ENCODE measurements around the gene LDHD.
"Not testable (repeated sequence)": the region's sequence is repeated elsewhere in the genome, so short reads cannot be mapped to it uniquely, and the experiment has no call there.

Gene LDHD

DNA sequence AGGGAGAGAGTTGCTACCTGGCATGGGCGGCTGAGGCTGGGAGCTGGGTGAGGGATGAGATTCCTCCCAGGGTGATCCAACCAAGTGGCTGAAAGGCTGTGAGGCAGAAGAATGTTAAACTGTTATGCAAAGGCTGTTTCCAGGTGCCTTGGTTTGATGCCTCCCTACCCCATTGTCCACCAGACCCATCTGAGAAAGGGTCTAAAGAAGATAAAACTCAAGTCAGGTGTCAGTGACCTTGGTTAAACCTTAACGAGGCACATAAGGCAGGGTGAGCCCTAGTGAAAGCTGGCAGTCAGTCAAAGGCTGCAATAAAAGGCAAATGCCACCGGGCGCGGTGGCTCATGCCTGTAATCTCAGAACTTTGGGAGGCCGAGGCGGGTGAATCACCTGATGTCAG lies 23.8 kb downstream of the LDHD start:
- no peak overlapping the region for H3K4me3 ChIP-seq (ENCODE audit: insufficient read depth, low read length, poor library complexity, severe bottlenecking)
- no peaks in the 10 kb centered on the region for H3K27me3 ChIP-seq (ENCODE audit: low read length)
- TF ChIP-seq CTCF (IDR thresholded peaks at IDR 0.05; ENCODE audit: insufficient read depth, low read length, poor library complexity, severe bottlenecking) (no peak), EZH2phosphoT487 (conservative IDR thresholded peaks at IDR 0.05; ENCODE audit: low read length) (no peak)
- no peak overlapping the region for H3K9ac ChIP-seq (ENCODE audit: low read length)
- H3K79me2 ChIP-seq (ENCODE audit: insufficient read depth, low read length): no peaks in the 10 kb centered on the region
- no peak overlapping the region for H3K4me2 ChIP-seq (ENCODE audit: low read depth, low read length, poor library complexity, severe bottlenecking)
- no peaks in the 10 kb centered on the region for H3F3A ChIP-seq (ENCODE audit: insufficient read depth)
- no peaks in the 10 kb centered on the region for H3K36me3 ChIP-seq (ENCODE audit: low read length)
- H3K9me2 ChIP-seq (replicated peaks; ENCODE audit: insufficient read depth, low read length): no peaks in the 10 kb centered on the region
- no peaks in the 10 kb centered on the region for H3K9me3 ChIP-seq (ENCODE audit: insufficient read depth, low read length)
- no peaks in the 10 kb centered on the region for H4K20me1 ChIP-seq (ENCODE audit: low read depth, low read length)
- H2AFZ ChIP-seq (ENCODE audit: low read depth, low read length, severe bottlenecking): no peak overlapping the region
- no peak overlapping the region for H3K27ac ChIP-seq (ENCODE audit: low read depth, low read length)

DNA sequence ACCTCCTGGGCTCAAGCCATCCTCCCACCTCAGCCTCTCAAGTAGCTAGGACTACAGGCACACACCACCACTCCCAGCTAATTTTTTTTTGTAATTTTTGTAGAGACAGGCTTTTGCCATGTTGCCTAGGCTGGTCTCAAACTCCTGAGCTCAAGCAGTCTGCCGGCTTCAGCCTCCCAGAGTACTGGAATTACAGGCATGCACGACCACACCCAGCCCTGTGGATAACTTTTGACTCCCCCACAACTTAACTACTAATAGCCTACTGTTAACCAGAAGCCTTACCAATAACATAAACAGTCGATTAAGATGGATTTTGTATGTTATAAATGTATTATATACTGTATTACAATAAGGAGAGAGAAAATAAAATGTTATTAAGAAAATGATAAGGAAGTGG lies 25.0 kb downstream of the LDHD start:
- not testable (repeated sequence) for H2AFZ ChIP-seq (ENCODE audit: low read depth, low read length, severe bottlenecking); H3K4me3 ChIP-seq (ENCODE audit: insufficient read depth, low read length, poor library complexity, severe bottlenecking); H3K36me3 ChIP-seq (ENCODE audit: low read length); H3K9me2 ChIP-seq (replicated peaks; ENCODE audit: insufficient read depth, low read length); H3K79me2 ChIP-seq (ENCODE audit: insufficient read depth, low read length); H3K9ac ChIP-seq (ENCODE audit: low read length); H3K27me3 ChIP-seq (ENCODE audit: low read length); H3K27ac ChIP-seq (ENCODE audit: low read depth, low read length); H4K20me1 ChIP-seq (ENCODE audit: low read depth, low read length); H3F3A ChIP-seq (ENCODE audit: insufficient read depth); H3K9me3 ChIP-seq (ENCODE audit: insufficient read depth, low read length); H3K4me2 ChIP-seq (ENCODE audit: low read depth, low read length, poor library complexity, severe bottlenecking)

- not testable (repeated sequence) for H3K4me2 ChIP-seq (ENCODE audit: low read depth, low read length, poor library complexity, severe bottlenecking); H3K9me3 ChIP-seq (ENCODE audit: insufficient read depth, low read length); H3F3A ChIP-seq (ENCODE audit: insufficient read depth); H3K36me3 ChIP-seq (ENCODE audit: low read length); H3K9me2 ChIP-seq (replicated peaks; ENCODE audit: insufficient read depth, low read length); H3K79me2 ChIP-seq (ENCODE audit: insufficient read depth, low read length); H4K20me1 ChIP-seq (ENCODE audit: low read depth, low read length); H3K4me3 ChIP-seq (ENCODE audit: insufficient read depth, low read length, poor library complexity, severe bottlenecking); H3K27me3 ChIP-seq (ENCODE audit: low read length); H3K9ac ChIP-seq (ENCODE audit: low read length); H2AFZ ChIP-seq (ENCODE audit: low read depth, low read length, severe bottlenecking); H3K27ac ChIP-seq (ENCODE audit: low read depth, low read length)
These were observed 25.7 kb downstream of the LDHD start for GRCh38 chr16:75090899-75091298.

DNA sequence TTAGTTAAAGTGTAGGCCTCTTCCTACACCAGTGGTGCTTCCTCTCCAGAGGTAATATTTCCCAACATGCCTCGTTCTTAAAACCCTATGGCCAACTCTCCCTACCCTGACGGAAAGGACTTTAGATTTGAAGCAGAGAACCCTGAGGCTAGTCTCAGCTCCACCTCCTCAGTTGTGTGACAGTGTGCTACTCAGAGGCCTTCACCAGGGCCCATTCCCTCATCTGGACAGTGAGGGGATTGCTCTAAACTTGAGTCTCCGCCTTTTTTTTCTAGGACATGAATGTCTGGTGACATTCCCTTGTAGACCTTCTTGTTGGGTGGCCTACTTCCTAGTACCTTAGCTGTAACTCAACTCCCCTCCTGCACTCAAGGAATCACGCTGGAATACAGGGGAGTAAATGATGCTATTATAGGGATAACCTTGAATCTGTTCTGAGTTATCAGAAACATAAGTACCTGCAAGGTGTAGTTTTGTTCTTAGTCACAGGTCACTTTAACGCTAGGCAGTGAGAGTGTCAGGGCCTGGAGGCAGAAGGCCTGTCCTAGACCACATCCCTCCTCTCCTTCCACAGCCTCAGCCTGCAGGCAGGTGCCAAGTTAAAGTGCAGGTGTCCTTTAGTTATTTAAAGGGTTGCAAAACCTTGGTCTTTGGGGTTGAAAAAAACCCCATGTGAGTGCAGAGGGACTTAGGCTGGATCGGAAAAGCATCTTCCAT lies 26.9 kb downstream of the LDHD start:
- Histone ChIP-seq H3K27me3 (ENCODE audit: low read length) (no peaks in the 10 kb centered on the region), H2AFZ (ENCODE audit: low read depth, low read length, severe bottlenecking) (no peak overlapping the region), H3K9me2 (replicated peaks; ENCODE audit: insufficient read depth, low read length) (no peaks in the 10 kb centered on the region), H4K20me1 (ENCODE audit: low read depth, low read length) (no peaks in the 10 kb centered on the region), H3K9me3 (ENCODE audit: insufficient read depth, low read length) (no peaks in the 10 kb centered on the region), H3F3A (ENCODE audit: insufficient read depth) (no peaks in the 10 kb centered on the region), H3K4me3 (ENCODE audit: insufficient read depth, low read length, poor library complexity, severe bottlenecking) (no peak overlapping the region), H3K9ac (ENCODE audit: low read length) (no peak overlapping the region), H3K4me2 (ENCODE audit: low read depth, low read length, poor library complexity, severe bottlenecking) (no peak overlapping the region), H3K79me2 (ENCODE audit: insufficient read depth, low read length) (no peaks in the 10 kb centered on the region), H3K27ac (ENCODE audit: low read depth, low read length) (no peak overlapping the region), H3K36me3 (ENCODE audit: low read length) (no peaks in the 10 kb centered on the region)
- TF ChIP-seq CTCF (IDR thresholded peaks at IDR 0.05; ENCODE audit: insufficient read depth, low read length, poor library complexity, severe bottlenecking): no peak
- no peak for TF ChIP-seq EZH2phosphoT487 (conservative IDR thresholded peaks at IDR 0.05; ENCODE audit: low read length)

Measured in SU-DHL-6 (cell line).